HT1080 (cell line): ENCODE results near the gene GRIN2C. TPM values are rescaled to one million over a fixed set of nuclear protein-coding genes. Genes with fewer than 3 reads are reported as not detected.

Experiments used
- DNase-seq: peaks from one replicate; pipeline ENCODE4 v3.0.0-alpha.2; 2015; ENCODE audit warnings: low read depth
- total RNA-seq: library from RNA; depleted of rRNA; stranded (reverse); fragments of >200 nt; shearing (Covaris generic); gene quantifications from 2 replicates; pipeline ENCODE4 v1.2.3, GENCODE V29; 2014

Gene GRIN2C
- total RNA-seq, 1 experiment from 2014 or later = 0.10 TPM

DNA sequence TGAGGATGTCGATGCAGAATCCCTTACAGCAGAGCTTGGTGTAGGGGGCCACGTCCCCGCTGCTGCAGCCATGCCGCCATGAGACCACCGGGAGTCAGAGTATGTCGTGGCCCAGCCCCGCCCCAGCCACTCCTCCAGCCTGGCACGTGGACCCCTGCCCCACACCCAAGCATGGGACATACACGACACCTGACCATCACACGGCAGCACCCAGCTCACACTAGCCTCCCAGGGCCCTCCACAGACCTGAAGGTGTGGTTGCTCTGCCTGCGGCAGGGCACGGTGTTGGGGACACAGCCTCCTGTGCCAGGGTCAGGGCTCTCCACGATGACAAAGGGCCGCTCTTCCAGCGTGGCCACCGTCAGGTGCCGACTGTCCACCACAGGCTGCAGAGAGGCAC, 9.4 kb downstream of the GRIN2C start:
- DNase-seq = no peak

DNA sequence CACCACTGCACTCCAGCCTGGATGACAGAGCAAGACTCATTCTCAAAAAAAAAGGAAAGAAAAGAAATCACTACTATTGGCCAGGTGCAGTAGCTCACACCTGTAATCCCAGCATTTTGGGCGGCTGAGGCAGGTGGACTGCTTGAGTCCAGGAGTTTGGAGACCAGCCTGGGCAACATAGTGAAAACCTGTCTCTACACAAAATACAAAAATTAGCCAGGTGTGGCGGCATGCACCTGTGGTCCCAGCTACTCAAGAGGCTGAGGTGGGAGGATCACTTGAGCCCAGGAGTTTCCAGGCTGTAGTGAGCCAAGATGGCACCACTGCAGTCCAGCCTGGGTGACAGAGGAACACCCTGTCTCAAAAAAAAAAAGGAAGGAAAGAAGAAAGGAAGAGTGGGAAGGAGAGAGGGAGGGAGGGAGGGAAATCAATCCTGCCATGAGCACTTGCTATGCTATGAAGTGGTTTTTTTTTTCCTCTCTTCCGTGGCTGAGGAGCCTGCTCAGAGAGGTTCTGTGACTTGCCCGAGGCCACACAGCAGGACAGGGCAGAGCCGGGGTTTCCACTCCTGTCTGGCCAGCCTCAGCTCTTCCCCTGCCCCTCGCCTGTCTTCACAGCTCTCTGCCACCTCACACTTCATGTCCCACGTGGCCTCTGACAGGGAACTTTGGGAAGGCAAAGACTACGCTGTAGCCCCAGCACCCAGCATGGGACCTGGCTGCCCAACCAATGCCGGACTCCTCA, 10.9 kb downstream of the GRIN2C start:
- DNase-seq = no peak

DNA sequence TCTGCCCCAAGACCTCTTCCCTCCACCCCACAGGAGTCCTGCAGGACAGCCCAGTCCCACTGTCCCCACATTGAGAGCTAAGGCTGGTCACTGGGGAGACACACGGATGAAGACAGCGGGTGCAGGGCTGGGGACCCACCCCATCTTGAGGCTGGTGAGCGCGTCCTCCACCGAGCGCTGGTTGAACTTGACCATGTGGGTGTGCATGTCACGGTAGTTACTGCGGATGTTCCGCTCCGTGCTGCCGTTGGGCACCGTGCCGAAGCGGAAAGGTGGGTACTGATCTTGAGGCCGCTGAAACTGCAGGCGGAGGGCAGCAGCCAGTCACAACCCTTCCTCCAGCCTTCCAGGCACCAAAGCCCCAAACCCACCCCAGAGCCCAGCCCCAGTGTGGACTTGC, 13.1 kb downstream of the GRIN2C start:
- DNase-seq = no peak

DNA sequence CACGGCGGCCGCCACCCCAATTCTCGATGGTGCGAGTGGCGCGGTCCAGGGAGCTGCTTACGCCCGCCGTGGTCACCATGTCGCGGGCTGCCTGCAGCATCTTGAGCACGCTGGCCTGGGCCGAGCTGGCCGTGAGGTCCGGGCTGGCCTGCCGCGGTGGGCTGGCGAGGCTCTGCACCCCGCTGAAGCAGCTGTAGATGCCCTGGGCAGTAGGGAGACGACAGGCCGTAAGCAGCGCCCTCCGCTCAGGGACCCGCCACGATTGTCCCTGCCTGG, 16.4 kb downstream of the GRIN2C start:
- no peak for DNase-seq

DNA sequence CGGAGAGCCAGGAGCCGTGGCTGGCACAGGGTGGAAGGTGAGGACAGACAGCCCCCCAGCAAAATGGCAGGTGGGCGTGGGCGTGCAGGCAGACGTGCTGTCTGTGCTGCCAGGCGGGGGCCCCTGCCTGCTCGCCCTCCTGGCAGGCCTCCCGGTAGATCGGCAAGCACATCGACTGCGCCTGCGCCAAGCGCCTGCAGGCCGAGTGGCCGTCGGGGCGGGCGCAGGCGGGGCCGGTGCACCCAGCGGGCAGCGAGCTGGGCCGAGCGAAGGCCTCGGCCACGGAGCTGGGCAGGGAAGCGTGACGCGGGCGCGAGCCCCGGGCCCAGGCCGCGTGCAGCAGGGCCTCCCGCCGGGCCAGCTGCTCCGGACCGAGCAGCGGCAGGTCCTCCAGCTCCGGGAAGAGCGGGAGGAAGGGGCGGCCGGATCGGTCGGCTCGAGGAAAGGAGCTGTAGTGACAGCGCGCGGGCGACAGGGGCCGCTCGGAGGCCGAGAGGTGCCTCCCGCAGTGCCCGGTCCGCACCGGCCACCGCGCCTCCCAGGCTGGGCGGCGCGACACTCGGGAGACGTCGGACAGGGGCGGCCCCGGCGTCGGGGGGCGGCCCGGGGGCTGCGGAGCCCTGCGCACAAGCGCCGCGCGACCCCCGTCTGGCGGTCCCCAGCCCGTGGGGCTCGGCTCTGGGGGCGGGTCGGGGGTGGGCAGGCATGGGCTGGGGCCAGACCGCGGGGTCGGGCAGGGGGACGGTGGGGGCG, 16.9 kb downstream of the GRIN2C start:
- DNase-seq = no peak

DNA sequence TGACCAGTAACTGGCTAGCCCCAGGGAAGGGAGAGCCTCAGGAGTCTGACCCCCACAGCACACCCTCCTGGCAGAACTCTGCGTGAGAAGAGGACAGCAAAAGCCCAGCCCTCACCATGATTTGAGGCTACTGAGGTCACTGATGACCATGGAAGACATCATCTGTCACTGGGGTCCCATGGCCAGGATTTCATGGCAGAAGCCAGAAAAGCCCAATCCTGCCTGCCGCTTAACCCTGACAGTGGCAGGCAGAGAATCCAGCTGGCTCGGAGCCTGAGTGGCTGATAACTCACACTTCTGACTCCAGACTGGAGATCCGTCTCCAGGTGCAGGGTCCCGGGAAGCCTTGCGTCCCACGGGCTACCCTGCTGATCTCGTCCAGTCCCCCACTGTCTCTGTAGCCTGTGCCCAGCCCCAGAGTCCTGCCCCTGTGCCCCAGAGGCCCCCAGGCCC, 17.5 kb downstream of the GRIN2C start:
- DNase-seq = no peak

DNA sequence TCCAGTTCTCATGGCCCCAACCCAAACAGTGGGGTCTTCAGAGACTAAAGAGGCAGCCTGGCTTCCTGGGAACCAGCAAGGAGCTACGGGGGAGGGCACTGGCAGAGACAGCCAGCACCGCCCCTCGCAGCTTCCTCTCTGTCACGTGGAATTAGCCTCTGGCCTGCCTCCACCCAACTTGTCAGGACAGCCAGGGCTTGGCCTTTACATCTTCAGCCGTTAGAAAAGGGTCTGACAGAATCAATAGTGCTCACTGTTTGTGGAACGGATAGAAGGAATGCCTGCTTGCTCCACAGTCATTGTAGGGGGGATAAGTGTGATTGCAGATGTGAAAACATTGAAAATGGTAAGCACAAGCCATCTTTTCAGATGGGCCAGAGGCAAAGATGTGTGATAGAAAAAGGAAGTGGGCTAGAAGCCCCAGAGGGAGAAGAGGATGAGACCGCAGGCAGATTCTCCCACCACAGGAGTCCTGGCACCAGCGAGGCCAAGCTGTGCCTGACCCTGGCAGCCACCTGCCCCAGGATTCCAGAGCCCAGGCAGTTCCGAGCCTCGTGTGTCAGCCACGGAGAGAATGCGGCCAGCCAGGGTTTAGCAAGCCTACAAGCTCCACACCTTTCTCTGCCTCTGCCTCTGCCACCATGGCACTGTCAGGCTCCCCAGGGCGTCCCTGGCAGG, 18.6 kb downstream of the GRIN2C start:
- DNase-seq = no peak

DNA sequence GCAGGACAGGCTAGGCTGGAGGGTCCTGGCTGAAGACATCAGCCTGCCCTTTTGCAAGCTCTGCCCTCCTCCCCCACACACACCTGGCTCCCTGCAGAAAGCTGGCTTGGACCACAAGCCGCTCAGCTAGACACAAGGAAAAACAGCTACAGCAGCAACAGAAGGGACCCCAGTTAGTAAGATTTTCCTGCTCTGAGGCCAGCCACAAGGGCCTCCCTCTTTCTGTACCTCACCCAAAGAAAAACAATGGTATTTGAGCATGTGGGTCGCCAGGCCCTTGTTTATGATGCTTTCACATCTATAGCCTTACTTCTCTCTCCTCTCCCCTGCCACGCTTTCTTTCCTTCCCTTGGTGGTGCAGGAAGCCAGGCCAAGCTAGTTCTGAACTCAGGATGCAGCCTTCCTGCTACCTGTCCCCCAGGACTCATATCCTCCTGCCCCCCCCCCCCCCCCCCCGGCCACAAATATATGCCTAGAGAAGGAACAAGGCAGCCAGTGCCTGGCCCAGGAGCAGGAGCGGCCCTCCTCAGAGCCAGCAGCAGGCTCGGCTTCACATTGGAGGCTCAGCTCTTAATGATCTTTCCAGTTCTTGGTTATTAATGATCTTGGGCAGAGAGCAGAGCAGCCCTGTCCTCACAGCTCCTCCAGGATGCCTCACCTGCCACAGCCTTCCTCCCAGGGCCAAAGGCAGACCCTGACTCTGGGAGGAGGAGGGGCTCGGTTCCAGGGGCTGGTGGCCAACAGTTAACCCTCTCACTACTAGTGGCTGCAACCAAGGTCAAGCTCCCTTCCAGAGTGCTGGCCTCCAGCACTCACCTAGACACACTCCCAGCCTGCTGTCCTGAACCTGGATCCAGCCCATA, 19.5 kb downstream of the GRIN2C start:
- DNase-seq = no peak

DNA sequence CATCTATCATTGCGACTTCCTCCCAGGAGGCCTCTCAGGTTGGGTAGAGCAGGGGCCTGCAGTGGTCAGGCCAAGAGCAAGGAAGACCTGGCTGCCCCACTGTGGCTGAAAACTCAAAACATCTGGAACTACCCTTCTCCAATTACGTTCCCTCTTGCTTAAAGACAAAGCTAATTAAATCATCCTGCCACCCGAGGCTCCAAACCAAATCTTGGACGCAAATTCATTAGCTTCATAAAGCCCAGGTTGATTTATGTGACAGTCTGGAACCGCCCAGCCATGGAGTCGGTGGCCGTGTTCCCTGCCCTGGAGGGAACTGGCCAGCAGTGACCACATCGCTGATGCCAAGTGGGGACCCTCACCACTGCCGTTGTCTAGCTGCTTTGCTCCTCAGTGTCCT, 21.4 kb downstream of the GRIN2C start:
- no peak for DNase-seq

DNA sequence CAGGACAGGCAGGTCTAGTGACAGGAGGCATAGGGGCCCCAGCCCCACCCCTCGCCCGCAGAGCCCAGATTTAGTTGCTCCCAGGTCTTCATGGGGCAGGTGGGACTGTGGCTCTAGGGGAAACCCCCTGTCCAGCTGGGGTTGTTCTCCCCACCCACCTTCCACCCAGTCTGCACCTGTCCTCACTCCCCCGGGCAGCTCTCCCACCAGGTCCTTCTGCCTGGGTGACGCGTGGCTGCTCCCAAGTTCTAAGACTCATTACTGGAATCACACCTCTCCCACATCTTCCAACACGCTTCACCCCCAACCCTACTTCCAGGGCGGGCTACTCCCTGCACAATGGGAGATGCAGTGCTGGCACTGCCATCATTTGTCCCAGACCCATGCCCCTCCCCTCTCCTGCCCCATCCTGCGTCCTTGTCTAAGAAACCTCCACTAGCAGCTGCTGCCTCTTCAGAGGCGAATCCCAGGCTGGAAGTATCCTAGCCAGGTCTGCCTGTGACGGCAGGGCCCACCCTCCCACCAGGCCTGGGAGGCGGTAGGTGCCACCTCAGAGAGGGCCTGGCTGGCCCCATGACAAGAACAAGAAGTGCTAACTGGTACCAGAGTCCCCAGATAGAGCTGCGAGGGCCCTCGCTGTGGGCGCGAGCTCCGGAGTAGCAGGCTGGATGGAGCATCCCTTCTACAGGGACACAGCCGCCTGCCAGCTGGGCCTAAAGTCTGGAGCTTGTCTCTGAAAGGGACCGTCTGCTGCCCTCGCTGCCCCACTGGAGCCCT, 22.8 kb downstream of the GRIN2C start:
- no peak for DNase-seq

DNA sequence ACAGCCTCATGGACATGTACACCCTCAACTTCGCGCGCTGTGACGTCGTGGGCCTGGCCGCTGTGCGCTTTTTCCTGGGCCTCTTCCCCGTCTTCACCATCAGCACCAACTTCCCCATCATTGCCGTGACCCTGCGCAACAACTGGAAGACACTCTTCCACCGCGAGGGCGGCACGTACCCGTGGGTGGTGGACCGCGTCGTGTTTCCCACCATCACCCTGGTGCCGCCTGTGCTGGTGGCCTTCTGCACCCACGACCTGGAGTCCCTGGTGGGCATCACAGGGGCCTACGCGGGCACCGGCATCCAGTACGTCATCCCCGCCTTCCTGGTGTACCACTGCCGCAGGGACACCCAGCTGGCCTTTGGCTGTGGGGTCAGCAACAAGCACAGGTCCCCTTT, 23.5 kb downstream of the GRIN2C start:
- DNase-seq = no peak

DNA sequence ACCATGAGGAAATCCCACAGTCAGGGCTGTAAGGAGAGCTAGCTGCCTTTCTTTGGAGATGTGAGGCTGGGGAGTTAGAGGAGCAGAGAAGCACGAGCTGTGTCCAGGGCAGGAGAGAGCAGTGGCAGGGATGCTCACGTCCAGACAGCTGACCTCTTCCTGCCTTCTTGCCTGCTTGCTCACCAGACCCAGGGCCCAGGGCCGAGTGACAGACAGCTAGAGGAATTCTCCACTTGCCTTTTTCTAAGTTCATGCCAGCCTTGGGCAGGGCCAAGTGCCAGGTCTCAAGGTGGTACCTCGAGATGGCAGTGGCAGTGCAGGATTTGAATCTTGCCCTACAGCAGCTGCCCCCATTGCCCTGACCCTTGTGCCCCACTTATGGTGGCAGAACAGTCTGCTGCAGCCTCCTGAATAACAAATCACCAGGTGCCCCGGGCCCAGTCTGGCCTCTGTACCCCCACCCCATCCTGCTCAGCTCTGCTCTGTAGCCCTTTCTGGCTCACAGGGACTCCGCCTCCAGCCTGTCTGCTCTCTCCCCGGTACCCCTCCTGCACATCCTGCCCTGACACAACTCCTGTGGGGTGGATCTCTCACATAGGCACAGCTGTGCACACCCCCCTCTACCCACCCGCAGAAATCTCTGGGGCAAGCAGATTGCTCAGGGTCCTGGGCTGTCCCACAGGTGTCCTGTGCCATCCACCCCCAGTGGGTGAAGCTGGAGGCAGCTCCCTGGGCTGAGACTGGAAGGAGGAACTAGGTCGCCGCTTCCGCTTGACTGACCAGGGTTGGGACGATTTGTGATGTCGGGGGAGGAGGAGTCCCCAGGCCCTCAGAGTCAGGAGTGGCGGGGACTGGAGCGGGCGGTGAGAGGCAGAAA, 25.9 kb downstream of the GRIN2C start:
- peak; percentile 47 for DNase-seq

DNA sequence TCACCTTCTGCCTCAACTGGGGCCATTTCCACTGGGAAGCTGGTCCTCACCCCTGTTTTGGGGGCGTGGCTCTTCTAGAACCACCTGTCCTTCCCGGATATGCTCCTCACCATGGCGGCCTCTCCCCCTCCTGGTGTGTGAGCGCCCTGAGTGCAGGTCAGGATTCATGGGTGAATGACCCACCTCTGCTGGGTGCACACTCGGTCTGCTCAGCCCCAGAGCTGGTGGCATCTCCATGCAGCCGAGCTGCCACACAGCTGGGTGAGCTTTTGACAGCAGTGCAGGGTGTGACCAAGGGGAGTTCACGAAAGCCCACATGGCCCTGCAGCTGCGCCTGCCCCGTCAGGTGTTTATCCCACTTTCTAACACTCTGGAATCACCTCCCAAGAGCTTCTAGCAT, 27.3 kb downstream of the GRIN2C start:
- DNase-seq = no peak

DNA sequence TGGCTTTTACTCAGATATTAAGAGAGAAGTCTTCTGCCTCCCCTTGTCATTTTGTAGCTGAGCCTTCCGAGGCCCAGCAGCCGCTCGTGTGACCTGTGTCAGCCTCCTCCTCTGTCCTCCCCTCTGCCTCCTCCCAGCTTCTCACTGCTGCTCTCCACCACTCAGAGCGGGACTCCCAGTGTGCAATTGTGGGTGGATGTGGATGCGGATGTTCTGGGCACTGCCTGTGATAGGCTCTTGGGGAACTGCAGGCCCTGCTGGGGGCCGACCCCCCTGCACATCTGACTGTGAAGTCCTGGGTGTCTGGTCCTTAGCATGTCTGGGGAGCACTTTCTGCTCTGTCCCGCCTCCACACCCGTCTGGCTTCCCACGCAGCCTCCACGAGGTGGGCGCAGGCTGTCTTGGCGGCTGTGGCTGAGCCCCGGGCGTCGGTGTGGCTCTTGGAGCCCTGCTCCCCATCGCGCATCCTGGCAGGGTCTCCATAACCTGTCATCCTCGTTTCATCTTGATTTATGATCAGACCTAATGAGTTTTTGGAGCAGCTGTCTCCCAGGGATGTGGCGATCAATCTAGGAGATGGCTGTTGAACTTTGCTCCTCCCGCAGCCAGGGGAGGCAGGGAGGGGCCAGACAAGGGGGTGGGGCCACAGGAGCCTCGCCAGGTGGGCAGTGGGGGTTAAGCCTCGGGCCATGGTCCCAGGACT, 28.1 kb downstream of the GRIN2C start:
- DNase-seq = no peak

DNA sequence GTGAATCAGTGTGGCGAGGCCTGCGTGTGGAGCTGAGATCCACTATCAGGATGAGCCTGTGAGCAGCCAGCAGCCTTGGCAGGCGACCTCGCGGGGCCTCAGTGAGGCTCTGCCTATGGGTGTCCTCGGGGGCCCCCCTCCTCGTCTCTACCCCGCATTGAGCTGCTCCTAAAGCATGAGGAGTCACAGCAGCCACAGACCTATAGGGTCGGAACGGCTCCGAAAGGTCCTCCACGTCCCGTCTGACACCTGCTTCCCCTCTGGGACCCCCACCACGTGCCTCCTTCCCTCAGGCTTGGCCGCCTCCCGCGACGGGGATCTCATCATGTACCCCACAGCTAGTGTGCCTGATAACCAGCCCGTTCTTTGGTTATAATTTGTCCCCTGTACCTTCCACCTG, 28.8 kb downstream of the GRIN2C start:
- no peak for DNase-seq

DNA sequence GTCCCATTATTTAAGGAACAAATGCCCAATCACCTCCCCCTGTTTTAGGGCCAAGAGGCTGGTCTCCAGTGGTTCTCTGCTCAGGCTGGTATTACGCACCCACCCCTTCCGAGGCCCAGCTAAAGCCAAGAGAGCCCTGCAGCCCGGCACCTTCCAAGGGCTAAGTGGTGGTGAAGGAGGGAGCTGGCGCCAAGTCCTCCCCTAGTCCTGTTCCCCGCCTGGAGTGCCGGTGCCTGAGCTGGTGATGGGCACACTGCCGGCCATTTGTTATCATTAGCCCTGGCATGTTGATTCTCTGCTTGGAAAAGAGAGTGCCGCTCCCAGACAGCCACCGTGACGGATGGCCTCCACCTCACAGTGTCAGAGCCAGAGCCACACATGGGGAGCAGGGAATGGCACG, 31.9 kb downstream of the GRIN2C start:
- no peak for DNase-seq

DNA sequence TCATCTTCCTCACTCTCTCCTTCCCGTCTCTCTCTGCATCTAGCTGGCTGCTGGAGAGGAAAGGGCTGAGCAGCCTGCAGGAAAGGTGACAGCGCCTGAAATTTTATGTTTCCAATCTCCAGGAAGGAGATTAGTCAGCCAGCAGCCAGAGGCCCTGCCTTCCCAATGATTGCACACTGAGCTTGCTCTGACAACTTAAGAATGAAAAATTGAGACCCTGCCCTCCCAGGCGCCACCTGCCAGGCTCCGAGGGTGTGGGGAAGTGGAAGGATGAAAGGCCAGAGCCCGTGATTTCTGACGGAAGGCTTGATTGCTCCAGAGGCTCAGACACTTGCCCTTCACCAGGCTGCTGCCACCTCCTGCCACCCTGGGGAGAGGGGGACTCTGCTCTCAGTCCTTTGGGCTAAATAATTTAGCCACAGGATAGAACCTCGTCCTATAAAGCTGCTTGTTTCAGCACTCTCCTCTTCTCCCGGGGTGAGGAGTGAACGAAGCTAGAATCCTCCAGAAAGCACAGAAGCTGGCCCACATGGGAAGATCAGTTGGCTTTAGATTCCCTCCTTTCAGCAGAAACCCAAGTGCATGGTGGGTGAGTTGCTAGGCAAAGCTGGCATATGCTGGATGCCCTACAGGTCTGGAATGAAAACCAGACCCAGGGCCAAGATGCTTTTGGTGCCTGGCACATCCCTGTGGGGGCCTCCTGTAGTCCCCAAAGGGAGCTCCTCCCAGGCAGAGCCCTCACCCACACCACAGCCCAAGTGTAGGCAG, 33.5 kb downstream of the GRIN2C start:
- DNase-seq = no peak

DNA sequence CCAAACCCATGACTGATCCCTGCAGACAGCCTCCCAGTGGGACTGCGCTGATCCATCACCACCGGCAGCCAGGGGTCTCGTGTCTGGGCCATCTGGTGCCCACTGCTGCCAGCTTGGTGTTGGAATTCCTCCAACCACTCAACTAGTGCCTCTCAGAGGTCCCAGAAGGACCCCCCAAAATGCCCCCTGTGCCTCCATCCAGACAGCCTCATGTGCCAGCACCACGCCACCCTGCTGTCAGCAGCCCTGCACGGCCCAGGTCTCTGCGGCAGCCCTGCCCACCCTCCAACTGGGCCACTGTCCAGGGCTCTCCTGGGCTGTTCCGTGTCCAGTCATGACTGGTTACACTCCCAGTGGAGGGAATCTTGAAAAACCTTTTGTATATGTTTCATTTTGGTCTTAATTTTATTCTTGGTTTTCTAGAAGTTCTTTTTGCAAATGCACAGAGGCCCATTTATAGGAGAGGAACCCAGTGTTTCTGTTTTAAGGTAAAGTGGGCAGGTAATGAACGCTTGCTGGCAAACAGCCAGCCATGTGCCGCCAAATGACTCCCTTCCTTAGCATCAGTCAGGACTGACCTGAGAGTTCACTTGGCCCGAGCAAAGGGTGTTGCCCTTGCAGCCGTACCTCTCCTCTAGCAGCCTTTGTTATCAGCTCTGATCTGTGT, 34.6 kb downstream of the GRIN2C start:
- DNase-seq = no peak
